ENCODE data around the gene RRM2.

The RRM2 gene

GRCh38 chr2:10160203-10160955, 37.8 kb downstream of the RRM2 start:
- DNase-seq: no peak

- no peak for DNase-seq
Measured at GRCh38 chr2:10161206-10161931, 38.8 kb downstream of the RRM2 start.

GRCh38 chr2:10161961-10162441, 39.5 kb downstream of the RRM2 start:
- DNase-seq: no peak

- no peak for DNase-seq
Measured at GRCh38 chr2:10162586-10163497, 40.3 kb downstream of the RRM2 start.

- DNase-seq: no peak
Measured at GRCh38 chr2:10163498-10164486, 41.3 kb downstream of the RRM2 start.

- no peak for DNase-seq
Measured at GRCh38 chr2:10164601-10165000, 42.1 kb downstream of the RRM2 start.

GRCh38 chr2:10165282-10165681, 42.7 kb downstream of the RRM2 start:
- DNase-seq: no peak

GRCh38 chr2:10165861-10166675, 43.5 kb downstream of the RRM2 start:
- DNase-seq: no peak

GRCh38 chr2:10166676-10167292, 44.2 kb downstream of the RRM2 start:
- DNase-seq: no peak

- DNase-seq: no peak
Measured at GRCh38 chr2:10167316-10167715, 44.8 kb downstream of the RRM2 start.

GRCh38 chr2:10168221-10168620, 45.7 kb downstream of the RRM2 start:
- no peak for DNase-seq

- DNase-seq: no peak
Measured at GRCh38 chr2:10169053-10169578, 46.6 kb downstream of the RRM2 start.

GRCh38 chr2:10169581-10169980, 47.0 kb downstream of the RRM2 start:
- no peak for DNase-seq

GRCh38 chr2:10170256-10170655, 47.7 kb downstream of the RRM2 start:
- no peak for DNase-seq

- no peak for DNase-seq
Measured at GRCh38 chr2:10171006-10171800, 48.7 kb downstream of the RRM2 start.

- DNase-seq: no peak
Measured at GRCh38 chr2:10172033-10172871, 49.7 kb downstream of the RRM2 start.

- no peak for DNase-seq
Measured at GRCh38 chr2:10173258-10174005, 50.9 kb downstream of the RRM2 start.

GRCh38 chr2:10174173-10174572, 51.6 kb downstream of the RRM2 start:
- no peak for DNase-seq

Data from stimulated activated CD4-positive, alpha-beta T cell treated with anti-CD3 and anti-CD28 coated beads, Interleukin-1b, Interleukin-23, amount 100 ng/mL, for 48 hours (primary cell).